Psoas muscle (tissue), 8 donors: Measurements from ENCODE around the gene KIF16B. TPM values are rescaled to one million over a fixed set of nuclear protein-coding genes. Genes with fewer than 3 reads are reported as not detected.
"Not testable (repeated sequence)": the region's sequence is repeated elsewhere in the genome, so short reads cannot be mapped to it uniquely, and the experiment has no call there.

Experiments
- ATAC-seq, 4 donors: fragments of 200-7000 bp; cut with Tn5 transposase; one replicate each; pipeline ENCODE4 v1.9.1; 2020; ENCODE audit warnings: moderate library complexity in 3 of 4, mild to moderate bottlenecking in 2 of 4
- DNase-seq, 2 donors: peaks; one replicate each; pipeline ENCODE4 v3.0.0-alpha.2; 2020
- H3K27ac ChIP-seq: fragments of 200-600 bp; one replicate; pipeline ENCODE4 v1.8.0; 2022
- H3K27me3 ChIP-seq, 3 donors: fragments of 200-600 bp in 1 of 3; one replicate each; pipeline versions ENCODE4 v1.6.1 to v1.8.0; 2013 to 2022; ENCODE audit warnings: low read length in 2 of 3, mild to moderate bottlenecking in 2 of 3, moderate library complexity in 1 of 3; ENCODE audit not compliant: insufficient read depth in 3 of 3
- H3K36me3 ChIP-seq, 2 donors: fragments of 200-600 bp in 1 of 2; one replicate each; pipeline versions ENCODE4 v1.6.1 to v1.8.0; 2013 to 2022; ENCODE audit warnings: low read depth in 1 of 2, mild to moderate bottlenecking in 1 of 2, moderate library complexity in 1 of 2; ENCODE audit not compliant: insufficient read depth in 1 of 2
- H3K4me1 ChIP-seq: fragments of 200-600 bp; one replicate; pipeline ENCODE4 v1.8.0; 2022
- H3K4me3 ChIP-seq: fragments of 200-600 bp; one replicate; pipeline ENCODE4 v1.8.0; 2022; ENCODE audit warnings: mild to moderate bottlenecking
- H3K9me3 ChIP-seq: fragments of 200-600 bp; one replicate; pipeline ENCODE4 v1.8.0; 2022
- WGBS, 3 donors: extraction: QIAGEN DNeasy Blood & Tissue Kit; methylation state at CpG; one replicate each; pipeline versions ENCODE4 v1.1.6 to v1.1.7; 2013; 5-methylcytosine and 5-hydroxymethylcytosine counted together
- intact Hi-C, 2 donors: fragments of 100-400 bp; cut with DNase I; formaldehyde crosslinking; loops; one replicate each; pipeline versions ENCODE4 v1.11.0 to v1.14.2; 2022
- polyA plus RNA-seq, 3 donors: library from polyadenylated mRNA; stranded (reverse); fragments of 200-250 nt; gene quantifications; one replicate each; pipeline ENCODE4 v1.2.3, GENCODE V29; 2013
- total RNA-seq, 4 donors: library from RNA; stranded (reverse); fragmentation: NEBNext Ultra II Directional in 2 of 4; extraction: Animal tissue kit (Norgen Biotek cat#: 25700) in 2 of 4; gene quantifications; one replicate each; pipeline versions ENCODE4 v1.2.1 to v1.2.4, GENCODE V29; 2021 to 2023
- TF ChIP-seq, protein P1 (sequence below): fragments of 200-600 bp; IDR thresholded peaks from one replicate; pipeline ENCODE4 v1.8.0; 2022; ENCODE audit warnings: antibody characterized with exemption
- donor health status: healthy with polysubstance abuse.
- donor health status: DM: no; HTN: no; CAD: no; lungs with moderate emphysema.
- donor health status: Bipolar disorder and iron deficiency.
- donor health status: healthy.
- donor health status: DM: yes; HTN: yes; CAD: no.
- donor health status: DM: no; HTN: no; CAD: no.
- donor health status: DM: no; HTN: no; CAD: no.
- donor health status: DM: yes; HTN: yes; CAD: no.

KIF16B gene
- total and polyA plus RNA-seq, 7 donors: 18.1 to 30.6 (median 24.1) TPM

DNA sequence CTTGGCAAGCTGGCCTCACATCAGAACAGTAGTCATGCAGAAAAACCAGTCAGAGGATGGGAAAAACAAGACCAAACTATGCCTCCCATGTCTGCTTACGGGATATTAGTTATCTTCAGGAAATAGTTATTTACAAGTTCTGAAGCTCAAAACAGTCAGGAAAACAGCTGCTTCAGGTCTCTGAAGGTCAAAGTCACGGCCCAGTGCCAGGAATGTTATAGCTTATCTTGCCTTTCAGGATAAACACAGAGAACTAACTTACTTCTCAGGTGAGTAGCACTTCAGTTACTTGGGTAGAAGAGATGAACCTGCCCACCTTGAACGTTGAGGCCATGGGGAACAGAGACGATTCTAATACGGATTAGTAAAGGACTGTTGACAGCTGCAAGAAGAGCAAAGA is 310.7 kb downstream of the KIF16B start:
- no peak overlapping the region for H3K27ac ChIP-seq
- no peak for ATAC-seq
- intact Hi-C loops: no loop called here
- WGBS, 3 donors: 30 to 41% (median 34%) methylated on average over 5 of the region's 5 CpGs
- TF ChIP-seq, protein P1, sequence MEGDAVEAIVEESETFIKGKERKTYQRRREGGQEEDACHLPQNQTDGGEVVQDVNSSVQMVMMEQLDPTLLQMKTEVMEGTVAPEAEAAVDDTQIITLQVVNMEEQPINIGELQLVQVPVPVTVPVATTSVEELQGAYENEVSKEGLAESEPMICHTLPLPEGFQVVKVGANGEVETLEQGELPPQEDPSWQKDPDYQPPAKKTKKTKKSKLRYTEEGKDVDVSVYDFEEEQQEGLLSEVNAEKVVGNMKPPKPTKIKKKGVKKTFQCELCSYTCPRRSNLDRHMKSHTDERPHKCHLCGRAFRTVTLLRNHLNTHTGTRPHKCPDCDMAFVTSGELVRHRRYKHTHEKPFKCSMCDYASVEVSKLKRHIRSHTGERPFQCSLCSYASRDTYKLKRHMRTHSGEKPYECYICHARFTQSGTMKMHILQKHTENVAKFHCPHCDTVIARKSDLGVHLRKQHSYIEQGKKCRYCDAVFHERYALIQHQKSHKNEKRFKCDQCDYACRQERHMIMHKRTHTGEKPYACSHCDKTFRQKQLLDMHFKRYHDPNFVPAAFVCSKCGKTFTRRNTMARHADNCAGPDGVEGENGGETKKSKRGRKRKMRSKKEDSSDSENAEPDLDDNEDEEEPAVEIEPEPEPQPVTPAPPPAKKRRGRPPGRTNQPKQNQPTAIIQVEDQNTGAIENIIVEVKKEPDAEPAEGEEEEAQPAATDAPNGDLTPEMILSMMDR: no peak
- no peaks in the 10 kb centered on the region for H3K4me1 ChIP-seq
- H3K9me3 ChIP-seq: no peaks in the 10 kb centered on the region
- H3K27me3 ChIP-seq: no peaks in the 10 kb centered on the region
- H3K36me3 ChIP-seq: no peaks in the 10 kb centered on the region
- no peak for DNase-seq
- H3K4me3 ChIP-seq: no peak overlapping the region

DNA sequence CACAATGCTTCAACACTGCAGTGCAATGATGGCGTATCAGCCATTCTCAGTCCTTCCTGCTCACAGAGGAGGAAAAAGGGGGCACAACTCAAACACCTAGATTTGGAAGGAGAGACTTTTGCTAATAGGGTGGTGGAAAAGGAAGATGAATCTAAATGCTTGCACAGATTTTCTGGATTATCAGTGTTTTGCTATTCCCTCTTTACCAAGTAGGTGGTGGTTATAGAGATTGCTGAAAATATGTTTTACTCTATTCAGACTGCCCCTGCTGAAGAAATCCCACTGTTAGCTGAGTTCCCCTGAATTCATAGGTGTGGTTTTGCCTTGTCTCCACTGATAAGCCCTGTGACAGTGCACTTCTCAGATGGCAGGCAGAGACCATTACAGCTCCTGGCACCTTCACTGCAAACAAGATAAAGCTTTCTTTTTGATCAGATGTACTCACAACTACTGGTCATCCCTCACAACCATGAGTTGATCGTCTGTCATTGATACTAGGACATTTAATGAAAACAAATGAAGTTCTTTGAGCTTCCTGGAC is 311.4 kb downstream of the KIF16B start:
- no peak for DNase-seq
- no peaks in the 10 kb centered on the region for H3K9me3 ChIP-seq
- H3K4me1 ChIP-seq: no peaks in the 10 kb centered on the region
- no peak overlapping the region for H3K4me3 ChIP-seq
- no peak for ATAC-seq
- no peaks in the 10 kb centered on the region for H3K27me3 ChIP-seq
- intact Hi-C loops: no loop called here
- WGBS, 3 donors: 79 to 87% (median 86%) methylated on average over 2 of the region's 2 CpGs
- no peak overlapping the region for H3K27ac ChIP-seq
- no peaks in the 10 kb centered on the region for H3K36me3 ChIP-seq
- TF ChIP-seq, protein P1: no peak

DNA sequence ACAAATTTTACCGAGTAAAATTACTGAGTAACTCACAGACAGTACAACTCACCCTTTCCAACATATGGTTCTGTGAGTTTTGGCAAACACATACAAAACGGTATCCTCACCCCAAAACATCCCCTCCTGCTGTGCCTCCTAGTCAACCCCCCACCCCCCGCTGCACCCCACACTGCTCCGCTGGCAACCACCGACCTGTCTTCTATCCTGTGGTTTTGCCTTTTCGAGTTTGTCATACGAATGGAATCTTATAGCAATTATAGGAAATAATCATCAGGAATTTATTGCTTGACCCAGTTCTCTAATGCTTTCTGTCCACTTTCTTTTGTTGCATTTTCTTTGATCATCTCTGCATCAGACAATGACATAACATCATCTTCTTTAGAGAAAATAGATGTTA is 312.3 kb downstream of the KIF16B start:
- no peak overlapping the region for H3K27ac ChIP-seq
- TF ChIP-seq, protein P1: no peak
- no peak overlapping the region for H3K4me3 ChIP-seq
- H3K9me3 ChIP-seq: no peaks in the 10 kb centered on the region
- DNase-seq (no peak), ATAC-seq (no peak)
- H3K27me3 ChIP-seq: no peaks in the 10 kb centered on the region
- intact Hi-C loops: no loop called here
- WGBS, 3 donors: 78 to 87% (median 86%) methylated on average over 7 of the region's 7 CpGs
- no peaks in the 10 kb centered on the region for H3K36me3 ChIP-seq
- H3K4me1 ChIP-seq: no peaks in the 10 kb centered on the region

DNA sequence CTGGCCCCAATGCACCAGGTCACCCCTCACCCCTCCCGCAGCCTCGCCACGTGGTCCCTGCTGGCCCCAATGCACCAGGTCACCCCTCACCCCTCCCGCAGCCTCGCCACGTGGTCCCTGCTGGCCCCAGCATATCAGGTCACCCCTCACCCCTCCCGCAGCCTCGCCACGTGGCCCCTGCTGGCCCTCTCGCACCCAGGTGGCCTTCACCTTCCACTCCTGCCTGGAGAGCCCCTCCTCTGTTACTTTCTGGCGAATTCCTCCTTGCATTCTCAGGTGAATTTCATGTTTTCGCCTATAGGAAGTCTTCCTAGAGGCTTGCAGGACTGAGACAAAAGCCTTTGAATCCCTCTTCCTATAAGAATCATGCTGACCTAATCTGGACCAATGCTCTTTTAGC is 313.1 kb downstream of the KIF16B start:
- H3K4me3 ChIP-seq, H3K36me3 ChIP-seq, H3K27ac ChIP-seq, ATAC-seq, DNase-seq, H3K4me1 ChIP-seq, H3K27me3 ChIP-seq, intact Hi-C loops, H3K9me3 ChIP-seq: not testable (repeated sequence)
- 77 to 92% (median 85%) methylated on average over 6 to 9 of the region's 12 CpGs for WGBS, 3 donors

DNA sequence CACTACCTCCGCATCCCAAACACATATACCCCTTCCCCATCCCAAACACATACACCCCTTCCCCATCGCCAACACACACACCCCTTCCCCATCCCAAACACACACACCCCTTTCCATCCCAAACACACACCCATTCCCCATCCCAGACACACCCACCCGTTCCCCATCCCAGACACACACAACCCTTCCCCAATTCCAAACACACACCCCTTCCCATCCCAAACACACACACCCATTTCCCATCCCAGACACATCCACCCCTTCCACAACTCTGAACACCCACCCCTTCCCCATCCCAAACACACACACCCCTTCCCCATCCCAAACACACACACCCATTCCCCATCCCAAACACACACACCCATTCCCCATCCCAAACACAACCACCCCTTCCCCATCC is 314.5 kb downstream of the KIF16B start:
- 94 to 100% (median 98%) methylated on average over 3 of the region's 3 CpGs for WGBS, 3 donors
- H3K36me3 ChIP-seq: no peaks in the 10 kb centered on the region
- no peaks in the 10 kb centered on the region for H3K9me3 ChIP-seq
- no peaks in the 10 kb centered on the region for H3K4me1 ChIP-seq
- DNase-seq (no peak), ATAC-seq (no peak)
- TF ChIP-seq, protein P1: no peak
- no peak overlapping the region for H3K27ac ChIP-seq
- intact Hi-C loops: no loop called here
- no peaks in the 10 kb centered on the region for H3K27me3 ChIP-seq
- no peak overlapping the region for H3K4me3 ChIP-seq
